ENCODE results near the gene SCUBE1.

- TF ChIP-seq POLR2A (IDR thresholded peaks at IDR 0.05; ENCODE audit: low read depth, low read length) (no peak), FOS (IDR thresholded peaks at IDR 0.05; ENCODE audit: low read depth, low read length) (no peak), MAFK (IDR thresholded peaks at IDR 0.05; ENCODE audit: low read depth, low read length) (no peak), CTCF (conservative IDR thresholded peaks at IDR 0.05; ENCODE audit: low read depth, low read length) (no peak), SMC3 (IDR thresholded peaks at IDR 0.05; ENCODE audit: low read depth, low read length) (no peak), ELK1 (IDR thresholded peaks at IDR 0.05; ENCODE audit: borderline replicate concordance, low read depth, low read length) (no peak), MXI1 (IDR thresholded peaks at IDR 0.05; ENCODE audit: borderline replicate concordance, low read depth, low read length) (no peak), RAD21 (IDR thresholded peaks at IDR 0.05; ENCODE audit: low read length) (no peak)
These were observed 188.2 kb downstream of the SCUBE1 start for GRCh38 chr22:43154887-43155536.

All from IMR-90 (cell line).